Measurements from ENCODE around the gene ANP32B. TPM values are rescaled to one million over a fixed set of nuclear protein-coding genes. Genes with fewer than 3 reads are reported as not detected.
A peak's percentile ranks its signal among the peaks of the same experiment; 100 is the strongest.

The ANP32B gene
- total RNA-seq, 1 donor, result 12.7 TPM

DNA sequence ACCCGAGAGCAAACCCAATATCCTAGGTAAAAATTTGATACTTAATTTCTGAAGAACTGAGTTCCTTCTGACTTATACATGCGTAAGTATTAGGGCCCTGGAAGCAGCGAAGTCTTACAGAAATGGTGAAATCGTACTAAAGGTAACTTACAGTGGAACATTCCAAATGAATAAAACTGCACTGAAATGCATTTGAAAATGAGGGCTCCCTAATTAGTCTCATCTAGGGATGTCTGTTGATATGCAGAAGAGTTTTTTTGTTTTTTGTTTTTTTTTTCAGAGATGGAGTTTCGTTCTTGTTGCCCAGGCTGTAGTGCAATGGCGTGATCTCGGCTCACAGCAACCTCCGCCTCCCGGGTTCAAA is 63.0 kb downstream of the ANP32B start:
- Histone ChIP-seq H3K9me3 (ENCODE audit: low read depth, low read length) (no peaks in the 10 kb centered on the region), H3K79me2 (ENCODE audit: insufficient read depth, low read length) (no peaks in the 10 kb centered on the region), H3K4me1 (ENCODE audit: insufficient read depth, low read length) (no peaks in the 10 kb centered on the region), H3K27ac (ENCODE audit: low read depth, low read length) (no peak overlapping the region), H4K20me1 (ENCODE audit: insufficient read depth, low read length) (no peaks in the 10 kb centered on the region), H3K4me3 (ENCODE audit: insufficient read depth, low read length) (no peak overlapping the region), H3K4me2 (ENCODE audit: insufficient read depth, low read length) (no peak overlapping the region), H3K27me3 (ENCODE audit: insufficient read depth, low read length) (no peaks in the 10 kb centered on the region), H2AFZ (ENCODE audit: low read length) (no peak overlapping the region), H3K36me3 (ENCODE audit: insufficient read depth, low read length) (no peaks in the 10 kb centered on the region)
- no peak for TF ChIP-seq CTCF (IDR thresholded peaks at IDR 0.05; ENCODE audit: extremely low read depth, low read depth, low read length)
- DNase-seq (ENCODE audit: insufficient read length, low spot score, missing footprints), result no peak

DNA sequence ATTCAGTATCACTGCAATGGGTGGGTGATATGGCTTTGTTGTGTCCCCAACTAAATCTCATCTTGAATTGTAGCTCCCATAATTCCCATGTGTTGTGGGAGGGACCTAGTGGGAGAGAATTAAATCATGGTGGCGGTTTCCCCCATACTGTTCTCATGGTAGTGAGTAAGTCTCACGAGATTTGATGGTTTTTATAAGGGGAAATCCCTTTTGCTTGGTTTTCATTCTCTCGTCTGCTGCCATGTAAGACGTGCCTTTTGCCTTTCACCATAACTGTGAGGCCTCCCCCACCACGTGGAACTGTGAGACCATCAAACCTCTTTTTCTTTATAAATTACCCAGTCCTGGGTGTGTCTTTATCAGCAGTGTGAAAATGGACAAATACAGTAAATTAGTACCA is 63.9 kb downstream of the ANP32B start:
- H3K79me2 ChIP-seq (ENCODE audit: insufficient read depth, low read length), result no peaks in the 10 kb centered on the region

GRCh38 chr9:98049288-98050072 is 66.3 kb downstream of the ANP32B start:
- no peaks in the 10 kb centered on the region for H3K36me3 ChIP-seq (ENCODE audit: insufficient read depth, low read length)
- DNase-seq (ENCODE audit: insufficient read length, low spot score, missing footprints), result no peak
- H3K27me3 ChIP-seq (ENCODE audit: insufficient read depth, low read length), result no peaks in the 10 kb centered on the region
- peak overlapping the region; percentile 6 for H2AFZ ChIP-seq (ENCODE audit: low read length)
- no peak for TF ChIP-seq CTCF (IDR thresholded peaks at IDR 0.05; ENCODE audit: extremely low read depth, low read depth, low read length)
- no peak overlapping the region for H3K4me3 ChIP-seq (ENCODE audit: insufficient read depth, low read length)
- H3K27ac ChIP-seq (ENCODE audit: low read depth, low read length), result no peak overlapping the region
- H4K20me1 ChIP-seq (ENCODE audit: insufficient read depth, low read length), result no peaks in the 10 kb centered on the region
- no peaks in the 10 kb centered on the region for H3K4me1 ChIP-seq (ENCODE audit: insufficient read depth, low read length)
- H3K79me2 ChIP-seq (ENCODE audit: insufficient read depth, low read length), result no peaks in the 10 kb centered on the region
- no peak overlapping the region for H3K4me2 ChIP-seq (ENCODE audit: insufficient read depth, low read length)
- no peaks in the 10 kb centered on the region for H3K9me3 ChIP-seq (ENCODE audit: low read depth, low read length)

More for the DNA sequence above, 63.9 kb downstream of the ANP32B start:
- no peak for TF ChIP-seq CTCF (IDR thresholded peaks at IDR 0.05; ENCODE audit: extremely low read depth, low read depth, low read length)
- H3K9me3 ChIP-seq (ENCODE audit: low read depth, low read length), result no peaks in the 10 kb centered on the region
- no peak overlapping the region for H3K27ac ChIP-seq (ENCODE audit: low read depth, low read length)
- H2AFZ ChIP-seq (ENCODE audit: low read length), result no peak overlapping the region
- no peaks in the 10 kb centered on the region for H3K27me3 ChIP-seq (ENCODE audit: insufficient read depth, low read length)
- H3K36me3 ChIP-seq (ENCODE audit: insufficient read depth, low read length), result no peaks in the 10 kb centered on the region
- H3K4me2 ChIP-seq (ENCODE audit: insufficient read depth, low read length), result no peak overlapping the region
- H3K4me1 ChIP-seq (ENCODE audit: insufficient read depth, low read length), result no peaks in the 10 kb centered on the region
- H3K4me3 ChIP-seq (ENCODE audit: insufficient read depth, low read length), result no peak overlapping the region
- no peaks in the 10 kb centered on the region for H4K20me1 ChIP-seq (ENCODE audit: insufficient read depth, low read length)
- no peak for DNase-seq (ENCODE audit: insufficient read length, low spot score, missing footprints)

DNA sequence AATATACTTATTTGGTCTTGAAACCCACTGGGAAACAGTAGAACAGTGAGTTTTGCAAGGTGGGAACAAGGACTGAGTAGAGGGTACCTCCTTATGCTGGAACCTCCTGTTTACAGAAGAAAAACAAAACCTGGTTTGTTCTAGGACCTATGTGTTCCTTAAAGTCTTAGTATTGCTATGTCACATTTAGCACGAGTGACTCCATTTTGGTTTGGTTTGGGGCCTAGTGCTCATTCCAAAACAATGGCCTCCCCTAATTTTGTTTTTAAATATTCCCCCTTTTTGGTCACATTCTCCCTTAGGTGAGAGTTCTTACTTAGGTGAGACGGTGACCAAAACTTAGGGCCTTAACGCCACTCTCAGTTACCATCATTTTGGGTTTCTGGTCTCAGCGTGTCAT is 67.2 kb downstream of the ANP32B start:
- Histone ChIP-seq H4K20me1 (ENCODE audit: insufficient read depth, low read length) (no peaks in the 10 kb centered on the region), H3K4me3 (ENCODE audit: insufficient read depth, low read length) (no peak overlapping the region), H3K27me3 (ENCODE audit: insufficient read depth, low read length) (no peaks in the 10 kb centered on the region), H3K9me3 (ENCODE audit: low read depth, low read length) (no peaks in the 10 kb centered on the region), H2AFZ (ENCODE audit: low read length) (no peak overlapping the region), H3K36me3 (ENCODE audit: insufficient read depth, low read length) (no peaks in the 10 kb centered on the region), H3K79me2 (ENCODE audit: insufficient read depth, low read length) (no peaks in the 10 kb centered on the region), H3K4me2 (ENCODE audit: insufficient read depth, low read length) (no peak overlapping the region), H3K27ac (ENCODE audit: low read depth, low read length) (no peak overlapping the region), H3K4me1 (ENCODE audit: insufficient read depth, low read length) (no peaks in the 10 kb centered on the region)
- no peak for DNase-seq (ENCODE audit: insufficient read length, low spot score, missing footprints)
- no peak for TF ChIP-seq CTCF (IDR thresholded peaks at IDR 0.05; ENCODE audit: extremely low read depth, low read depth, low read length)
